GM18867 (cell line): ENCODE measurements around the gene PTER.

Experiments used
- ATAC-seq: cut with Tn5 transposase; IDR thresholded peaks from one replicate; pipeline ENCODE4 v1.9.1; 2021; ENCODE audit warnings: mild to moderate bottlenecking, moderate library complexity; ENCODE audit not compliant: unreplicated experiment

PTER gene

DNA sequence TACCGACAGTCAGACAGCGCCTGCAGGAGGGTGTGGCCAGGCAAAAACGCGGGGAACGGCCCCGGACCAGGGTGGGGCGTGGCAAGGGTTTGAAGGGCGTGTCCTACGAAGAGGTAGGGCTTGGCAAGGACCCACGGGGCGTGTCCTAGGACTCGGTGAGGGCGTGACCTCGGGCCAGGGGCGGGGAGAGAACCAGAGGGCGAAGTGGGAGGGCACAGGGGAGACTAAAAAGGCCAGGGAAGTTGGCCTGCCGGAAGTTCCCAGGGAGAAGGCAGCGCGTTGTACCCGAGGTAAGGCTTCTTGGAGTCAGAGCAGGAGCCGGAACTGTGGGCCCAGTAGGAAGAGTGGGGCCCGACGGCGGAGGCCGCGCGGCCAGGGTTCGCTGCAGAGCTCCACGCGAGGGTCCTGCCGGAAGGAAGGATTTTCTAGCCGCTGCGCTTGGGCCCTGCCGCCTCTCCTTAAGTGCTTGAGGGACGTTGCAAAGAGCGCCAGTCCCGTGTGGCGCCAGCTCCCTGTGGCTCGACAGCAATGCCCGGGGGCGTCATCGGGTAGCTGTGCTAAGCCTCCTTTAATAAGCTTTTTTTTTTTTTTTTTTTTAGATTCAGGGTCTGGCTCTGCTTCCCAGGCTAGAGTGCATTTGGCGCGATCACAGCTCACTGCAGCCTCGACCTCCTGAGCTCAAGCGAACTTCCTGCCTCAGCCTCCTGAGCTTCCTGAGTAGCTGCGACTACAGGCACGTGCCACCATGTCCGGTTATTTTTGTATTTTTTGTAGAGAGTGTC lies at the start of gene PTER:
PTER (plus strand) TSS at position 253 of the 782 bp plus-strand sequence. CDS start 47,375 bp downstream, outside the sequence.
- peak; percentile 97 for ATAC-seq

DNA sequence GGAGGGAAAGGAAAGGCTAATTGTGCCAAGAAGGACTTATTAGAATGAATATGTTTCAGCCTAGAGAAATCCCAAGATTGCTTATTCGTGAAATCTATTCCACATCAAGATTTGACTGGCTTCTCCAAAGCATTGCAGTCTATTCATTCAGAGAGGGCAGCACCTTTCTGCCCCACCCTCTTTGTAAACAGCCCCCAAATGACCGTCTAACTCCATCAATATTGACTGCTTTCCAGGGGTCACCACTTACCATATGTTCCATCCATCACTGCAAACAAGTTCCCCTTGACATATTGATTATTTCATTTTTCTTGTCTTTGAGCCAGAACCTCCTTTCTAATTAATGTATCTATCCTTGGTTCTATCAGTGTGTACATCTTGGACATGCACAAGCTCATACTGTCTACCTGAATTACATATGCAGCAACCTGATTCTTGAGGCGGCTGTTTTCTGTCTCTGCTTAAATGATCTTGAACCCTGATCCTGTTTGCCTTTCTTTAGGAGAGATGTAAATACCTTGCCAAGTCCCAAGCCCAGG lies 44.2 kb upstream of the PTER start:
- no peak for ATAC-seq

- ATAC-seq, result no peak
Observed at GRCh38 chr10:16393271-16393858, 43.4 kb upstream of the PTER start.

DNA sequence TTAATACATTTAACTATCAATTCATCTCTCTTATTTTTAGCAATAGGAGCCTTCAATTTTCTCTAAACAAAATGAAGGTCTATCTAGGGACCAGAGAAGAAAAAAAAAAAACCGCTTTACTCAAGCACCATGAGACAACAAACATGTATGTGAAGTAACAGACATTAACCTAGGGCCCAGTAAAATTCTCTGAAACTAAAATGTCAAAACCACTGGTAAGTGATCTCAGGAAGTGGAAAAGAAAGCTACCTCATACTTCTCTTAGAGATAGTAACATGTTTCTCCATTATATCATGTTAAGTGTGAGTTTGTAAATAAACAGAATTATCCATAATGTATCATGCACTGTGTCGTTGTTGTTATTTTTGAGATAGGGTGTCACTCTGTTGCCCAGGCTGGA lies 35.4 kb upstream of the PTER start:
- ATAC-seq, result no peak

DNA sequence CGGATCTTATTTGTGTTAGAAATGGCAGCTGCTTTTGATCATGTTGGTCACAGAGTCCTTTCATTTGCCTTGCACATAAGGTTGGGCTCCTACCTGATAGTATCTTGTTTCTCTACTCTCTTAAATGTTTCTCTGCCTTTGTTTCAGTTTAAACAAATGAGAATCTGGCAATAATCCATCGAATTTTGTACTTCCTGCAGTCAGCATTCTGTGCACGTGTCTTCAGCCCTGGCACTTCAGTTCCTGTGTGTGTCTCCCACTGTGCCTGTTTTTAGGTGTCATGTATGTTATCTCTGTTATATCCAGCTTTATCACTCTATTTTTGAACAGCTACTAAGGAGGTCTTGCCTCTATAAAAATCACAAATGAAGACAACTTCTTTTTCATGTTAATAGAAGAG lies 28.4 kb upstream of the PTER start:
- ATAC-seq, result no peak

DNA sequence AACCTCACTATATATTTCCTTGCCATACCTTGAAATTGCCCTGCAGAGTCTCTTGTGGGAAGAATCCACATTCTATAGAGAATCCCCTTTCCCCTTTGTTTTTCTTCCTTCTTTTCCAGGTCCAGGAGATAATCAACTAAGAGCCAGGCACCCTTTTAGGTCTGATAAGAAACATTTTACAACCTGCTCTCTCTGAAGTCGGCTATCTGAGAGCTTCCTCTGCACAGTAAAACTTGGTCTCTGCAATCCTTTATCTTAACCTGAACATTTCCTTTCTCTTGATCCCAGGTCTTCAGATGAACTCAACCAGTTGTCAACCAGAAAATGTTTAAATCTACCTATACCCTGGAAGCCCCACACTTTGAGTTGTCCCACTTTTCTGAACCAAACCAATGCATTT lies 19.5 kb upstream of the PTER start:
- no peak for ATAC-seq

- no peak for ATAC-seq
Observed at GRCh38 chr10:16423599-16423998, 13.2 kb upstream of the PTER start.

DNA sequence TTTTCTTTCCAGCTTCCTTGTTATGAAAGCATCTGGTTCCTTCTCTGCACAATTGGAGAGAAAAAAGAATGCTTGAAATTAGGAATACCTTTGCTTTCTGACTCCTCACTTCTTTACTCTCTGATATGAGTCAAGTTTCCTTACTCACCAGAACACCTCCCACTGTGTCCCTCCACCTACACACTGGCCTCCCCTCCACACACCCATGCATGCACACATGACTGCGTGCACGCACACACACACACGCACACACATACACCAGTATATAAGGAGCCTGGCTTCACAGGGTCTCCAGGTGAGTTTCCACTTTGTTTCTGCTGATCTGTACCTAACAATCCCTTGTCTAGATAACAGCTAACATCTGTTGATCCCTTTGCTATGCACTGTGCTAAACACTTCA lies 11.4 kb upstream of the PTER start:
- no peak for ATAC-seq

GRCh38 chr10:16429539-16429938 lies 7.3 kb upstream of the PTER start:
- no peak for ATAC-seq

GRCh38 chr10:16436367-16436757 lies 448 bp upstream of the PTER start:
- peak; percentile 2 for ATAC-seq

GRCh38 chr10:16437540-16437894 lies 707 bp downstream of the PTER start:
- no peak for ATAC-seq

DNA sequence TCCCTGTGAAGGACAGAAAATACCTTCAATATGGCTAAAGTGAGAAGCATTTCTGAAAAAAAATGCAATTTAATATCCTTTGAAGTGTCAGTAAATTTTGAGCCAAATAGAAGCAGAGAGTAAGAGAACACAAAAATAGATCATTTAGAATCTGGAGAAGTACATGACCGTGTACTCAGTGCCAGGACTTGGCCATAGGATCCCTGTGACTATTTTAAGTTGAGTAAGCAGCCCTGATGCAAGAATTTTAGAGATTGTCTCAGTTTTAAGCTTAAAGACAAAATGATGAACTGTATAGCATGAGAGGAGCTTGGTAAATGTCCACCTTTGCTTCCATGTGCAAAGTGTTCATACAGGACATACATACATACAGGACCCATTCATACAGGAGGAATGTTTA lies 2.5 kb downstream of the PTER start:
- no peak for ATAC-seq

DNA sequence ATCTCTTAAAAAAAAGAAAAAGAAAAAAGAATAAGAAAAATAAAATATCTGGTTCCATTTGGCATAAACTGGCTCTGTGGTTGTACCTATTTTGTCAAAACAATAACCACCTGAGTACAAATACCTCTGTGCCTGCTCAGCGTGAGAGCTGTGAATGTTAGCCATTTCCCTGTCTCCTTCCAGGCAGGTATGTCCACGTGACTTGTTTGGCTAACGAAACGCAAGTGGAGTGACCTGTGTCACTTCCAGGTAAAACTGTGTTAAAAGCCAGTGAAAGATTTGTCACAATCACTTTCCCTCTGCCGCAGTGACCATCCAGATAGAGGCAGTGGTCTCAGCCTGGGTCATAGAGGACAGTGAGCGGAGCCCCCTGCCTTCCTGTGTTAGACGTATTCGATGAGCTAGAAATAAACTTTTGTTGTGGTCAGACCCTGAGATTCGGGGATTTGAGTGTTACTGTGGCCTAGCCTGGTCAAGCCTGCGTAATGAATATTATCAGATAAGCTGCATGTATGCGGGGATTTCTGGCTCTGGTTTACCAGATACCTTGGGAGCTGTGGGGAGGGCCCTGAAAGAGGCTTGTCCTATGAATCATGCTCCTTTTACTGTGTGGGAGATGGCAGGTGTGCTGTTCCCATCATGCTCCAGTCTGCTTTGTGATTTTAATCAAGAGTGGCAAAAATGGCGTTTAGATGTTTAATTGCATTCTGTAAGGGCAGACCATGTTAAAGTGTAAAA lies 3.8 kb downstream of the PTER start:
- no peak for ATAC-seq

- no peak for ATAC-seq
Observed at GRCh38 chr10:16441173-16441840, 4.5 kb downstream of the PTER start.

- ATAC-seq, result no peak
Observed at GRCh38 chr10:16442914-16443313, 6.1 kb downstream of the PTER start.

GRCh38 chr10:16445770-16446469 lies 9.1 kb downstream of the PTER start:
- ATAC-seq, result no peak

DNA sequence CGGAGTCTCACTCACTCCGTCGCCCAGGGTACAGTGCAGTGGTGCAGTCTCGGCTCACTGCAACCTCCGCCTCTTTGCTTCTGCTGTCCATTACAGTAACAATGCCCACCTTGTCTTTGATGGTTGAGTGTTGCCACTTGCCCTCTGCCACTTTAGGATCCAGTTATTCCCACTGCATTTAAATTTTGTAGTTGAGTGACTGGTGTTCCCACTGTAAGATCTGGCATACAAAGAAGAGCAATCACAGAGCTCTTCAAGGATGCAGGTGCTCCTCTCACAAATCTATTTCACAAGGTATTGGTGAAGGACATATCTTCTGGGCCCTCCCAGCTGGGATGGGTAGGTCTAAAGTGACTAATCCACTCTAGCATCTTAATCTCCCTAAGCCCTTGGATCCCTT lies 12.6 kb downstream of the PTER start:
- no peak for ATAC-seq

- ATAC-seq, result peak; percentile 85
Observed at GRCh38 chr10:16458166-16458955, 21.6 kb downstream of the PTER start.

DNA sequence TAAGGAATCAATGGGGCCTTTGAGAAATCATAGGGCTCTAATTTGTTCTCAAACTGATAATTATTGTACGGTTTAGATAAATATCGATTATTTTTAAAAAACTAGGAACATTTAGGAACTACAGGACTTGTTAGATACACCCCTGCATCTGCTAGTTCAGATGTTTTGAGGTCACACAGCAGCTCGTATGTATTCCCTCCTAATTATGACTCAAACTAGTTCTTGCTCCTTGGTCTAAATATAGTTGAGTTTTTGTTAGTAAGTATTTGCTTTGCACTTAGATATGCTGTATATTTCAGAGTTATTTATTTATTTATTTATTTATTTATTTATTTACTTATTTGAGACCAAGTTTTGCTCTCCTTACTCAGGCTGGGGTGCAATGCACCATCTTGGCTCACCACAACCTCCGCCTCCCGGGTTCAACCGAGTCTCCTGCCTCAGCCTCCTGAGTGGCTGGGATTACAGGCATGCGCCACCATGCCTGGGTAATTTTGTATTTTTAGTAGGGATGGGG lies 22.7 kb downstream of the PTER start:
- ATAC-seq, result no peak

DNA sequence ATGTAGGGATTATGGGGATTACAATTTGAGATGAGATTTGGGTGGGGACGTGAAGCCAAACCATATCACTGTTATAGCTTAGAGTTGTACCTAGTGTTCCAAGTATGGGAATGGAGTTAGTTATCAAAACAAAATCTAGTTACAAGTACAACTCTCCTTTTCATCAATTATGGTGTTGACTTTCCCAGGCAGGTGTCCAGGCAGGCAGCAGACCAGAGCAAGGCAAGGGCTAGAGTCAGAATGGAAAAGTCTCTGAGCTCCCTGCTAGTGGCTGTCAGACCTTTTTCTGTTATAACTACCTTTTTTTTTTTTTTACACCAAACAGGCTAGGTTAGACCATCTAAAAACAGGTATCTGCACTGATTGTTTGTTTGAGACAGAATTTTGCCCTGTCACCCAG lies 29.2 kb downstream of the PTER start:
- no peak for ATAC-seq
